Erythroblast (primary cell): ENCODE measurements around the gene ODF2L.

Experiments
- DNase-seq, 2 experiments: peaks; one replicate each; lab custom pipeline; 2025; lab: John Stamatoyannopoulos, UW
- GATA1 ChIP-seq: IDR thresholded peaks from 2 replicates; pipeline ENCODE4 v1.6.1; 2011; ENCODE audit warnings: low read depth, mild to moderate bottlenecking, control low read depth, low read length, moderate library complexity
- POLR2A ChIP-seq: IDR thresholded peaks from 2 replicates; pipeline ENCODE4 v1.6.1; 2011; ENCODE audit warnings: mild to moderate bottlenecking, low read length

ODF2L gene

GRCh38 chr1:86322241-86322640, 73.9 kb downstream of the ODF2L start:
- TF ChIP-seq POLR2A = no peak
- TF ChIP-seq GATA1 = no peak
- DNase-seq = no peak

- TF ChIP-seq POLR2A (no peak), GATA1 (no peak)
- DNase-seq = no peak
These were observed 77.7 kb downstream of the ODF2L start for GRCh38 chr1:86318436-86318835.

- DNase-seq = no peak
- no peak for TF ChIP-seq POLR2A
- TF ChIP-seq GATA1 = no peak
These were observed 78.2 kb downstream of the ODF2L start for GRCh38 chr1:86317926-86318325.

GRCh38 chr1:86305731-86306130, 90.4 kb downstream of the ODF2L start:
- DNase-seq = no peak
- TF ChIP-seq GATA1 (no peak), POLR2A (no peak)

- no peak for DNase-seq
- TF ChIP-seq GATA1 = no peak
- no peak for TF ChIP-seq POLR2A
These were observed 93.0 kb downstream of the ODF2L start for GRCh38 chr1:86303041-86303690.
